Aorta (tissue), 5 donors: ENCODE results near the gene NTNG1. TPM values are rescaled to one million over a fixed set of nuclear protein-coding genes. Genes with fewer than 3 reads are reported as not detected.
"Not testable (repeated sequence)": the region's sequence is repeated elsewhere in the genome, so short reads cannot be mapped to it uniquely, and the experiment has no call there.

Source experiments
- ATAC-seq: fragments of 200-7000 bp; cut with Tn5 transposase; one replicate; pipeline ENCODE4 v1.9.1; 2022; ENCODE audit warnings: moderate library complexity; ENCODE audit not compliant: low FRiP score
- DNase-seq, 2 donors: peaks; one replicate each; pipeline ENCODE4 v3.0.0-alpha.2; 2020
- H3K27ac ChIP-seq, 2 donors: one replicate each; pipeline ENCODE4 v1.5.1; 2013; ENCODE audit warnings: low read length in 2 of 2, mild to moderate bottlenecking in 2 of 2, moderate library complexity in 2 of 2, control low read depth in 1 of 2, inconsistent platforms in 1 of 2, low read depth in 1 of 2
- H3K27me3 ChIP-seq, 2 donors: one replicate each; pipeline ENCODE4 v1.6.1; 2013; ENCODE audit warnings: control low read depth in 1 of 2, low read length in 1 of 2, mild to moderate bottlenecking in 1 of 2, moderate library complexity in 1 of 2; ENCODE audit not compliant: insufficient read depth in 2 of 2, control insufficient read depth in 1 of 2
- H3K36me3 ChIP-seq, 2 donors: one replicate each; pipeline ENCODE4 v1.6.1; 2013; ENCODE audit warnings: control low read depth in 1 of 2, low read length in 1 of 2, mild to moderate bottlenecking in 1 of 2; ENCODE audit not compliant: insufficient read depth in 2 of 2, control insufficient read depth in 1 of 2
- H3K4me1 ChIP-seq, 2 donors: one replicate each; pipeline ENCODE4 v1.6.1; 2013; ENCODE audit warnings: low read length in 2 of 2, control low read depth in 1 of 2, mild to moderate bottlenecking in 1 of 2, moderate library complexity in 1 of 2; ENCODE audit not compliant: insufficient read depth in 2 of 2, control insufficient read depth in 1 of 2
- H3K4me3 ChIP-seq, 2 donors: one replicate each; pipeline ENCODE4 v1.5.1; 2013; ENCODE audit warnings: low read length in 2 of 2, control low read depth in 1 of 2, mild to moderate bottlenecking in 1 of 2
- H3K9me3 ChIP-seq: one replicate; pipeline ENCODE4 v1.6.1; 2013; ENCODE audit warnings: mild to moderate bottlenecking, low read length; ENCODE audit not compliant: control insufficient read depth
- WGBS, 2 donors: extraction: QIAGEN DNeasy Blood & Tissue Kit; methylation state at CpG; one replicate each; pipeline ENCODE4 v1.1.7; 2013; 5-methylcytosine and 5-hydroxymethylcytosine counted together
- intact Hi-C, 2 donors: fragments of 100-400 bp; cut with DNase I; formaldehyde crosslinking; loops; one replicate each; pipeline versions ENCODE4 v1.14.2 to v1.15.0; 2022
- long read RNA-seq, 2 donors: library from polyadenylated mRNA; unstranded; transcript quantifications; one replicate each; pipeline ENCODE4 v2.0.0, GENCODE V29; 2020 to 2021
- polyA plus RNA-seq, 2 donors: library from polyadenylated mRNA; stranded (reverse); fragments of 200-250 nt; gene quantifications; one replicate each; pipeline ENCODE4 v1.2.3, GENCODE V29; 2013
- total RNA-seq, 2 donors: library from RNA; stranded (reverse); fragmentation: NEBNext Ultra II Directional; extraction: Animal tissue kit (Norgen Biotek cat#: 25700); gene quantifications; one replicate each; pipeline ENCODE4 v1.2.1, GENCODE V29; 2021
- donor health status: healthy with polysubstance abuse.
- donor health status: Bipolar disorder and iron deficiency.
- donor health status: DM: no; HTN: no; CAD: no.
- donor health status: DM: no; HTN: no; CAD: no.
- donor health status: DM: yes; HTN: yes; CAD: no.

NTNG1 gene
- total RNA-seq (1 to 10 TPM; 1.0 to 1.8 TPM), polyA plus RNA-seq (not detected)
- long read RNA-seq, donor 1, partial matches to known transcripts, result 0 of 1 reads
- long read RNA-seq, donor 1, other reads (novel, unspliced or antisense), result 1 of 1 reads
- long read RNA-seq, donor 2, result 0 reads

DNA sequence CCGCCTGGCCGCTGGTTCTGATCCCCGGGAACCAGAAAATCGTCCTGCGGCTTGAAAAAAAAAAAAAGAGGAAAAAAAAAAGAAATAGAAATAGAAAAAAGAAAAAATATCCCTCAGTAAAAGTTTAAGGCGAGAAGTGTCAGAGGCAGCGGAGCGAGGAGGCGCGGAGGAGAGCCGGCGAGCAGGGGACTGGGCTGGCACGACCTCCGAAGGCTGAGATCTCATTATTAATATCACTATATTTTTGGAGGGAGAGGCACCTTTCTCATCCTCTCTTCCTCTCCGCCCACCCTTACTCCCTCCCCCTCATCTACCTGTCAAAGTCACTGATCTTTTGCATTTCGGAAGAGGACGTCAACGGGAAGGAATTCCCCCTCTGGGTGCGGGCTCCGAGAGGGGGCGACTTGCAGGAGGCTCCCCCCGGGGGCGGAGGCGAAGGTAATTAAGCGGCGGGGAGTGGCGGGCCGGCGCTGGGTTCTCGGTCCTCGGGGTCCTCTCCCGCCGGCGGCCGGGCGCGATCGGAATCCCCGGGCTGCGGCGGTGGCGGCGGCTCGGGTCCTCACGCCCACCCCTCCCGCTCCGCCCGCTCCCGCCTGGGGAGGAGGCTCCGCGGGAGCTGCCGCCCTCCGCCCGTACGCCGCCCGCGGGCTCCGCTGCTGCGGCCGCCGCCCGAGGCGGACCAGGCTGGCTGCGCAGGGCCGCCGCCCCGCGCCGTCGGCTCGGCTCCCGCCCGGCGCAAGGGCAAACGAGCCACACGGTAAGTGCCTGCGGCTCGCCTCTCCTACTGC lies at the start of gene NTNG1:
NTNG1 (plus strand) TSS at position 337 of the 788 bp plus-strand sequence.
- no peak within 1 kb of the TSS for H3K27ac ChIP-seq

GRCh38 chr1:107091418-107091817 lies 49.4 kb upstream of the NTNG1 start:
- no peaks in the 10 kb centered on the region for H3K36me3 ChIP-seq
- no peaks in the 10 kb centered on the region for H3K27me3 ChIP-seq
- H3K4me1 ChIP-seq, result no peaks in the 10 kb centered on the region
- no peak for DNase-seq
- H3K4me3 ChIP-seq, result no peak overlapping the region
- H3K9me3 ChIP-seq, result no peaks in the 10 kb centered on the region
- intact Hi-C loops, result no loop called here
- H3K27ac ChIP-seq, result no peak overlapping the region
- 86 to 89% methylated on average over 1 of the region's 1 CpG for WGBS, 2 donors
- no peak for ATAC-seq

More for the DNA sequence above, at the start of gene NTNG1:
- no peaks in the 10 kb centered on the region for H3K9me3 ChIP-seq
- no peaks in the 10 kb centered on the region for H3K4me1 ChIP-seq
- DNase-seq (peak in 1 of 2 donors; percentile 75), ATAC-seq (peak; percentile 42)
- WGBS, 2 donors, result 1% methylated on average over 53 to 79 of the region's 79 CpGs
- intact Hi-C loops, result no loop called here
- no peaks in the 10 kb centered on the region for H3K36me3 ChIP-seq
- H3K4me3 ChIP-seq, result peak within 1 kb of the TSS; percentile 52 to 84
- H3K27me3 ChIP-seq, result peaks cover 0 to 2% of the 10 kb centered on the region in 2 donors

DNA sequence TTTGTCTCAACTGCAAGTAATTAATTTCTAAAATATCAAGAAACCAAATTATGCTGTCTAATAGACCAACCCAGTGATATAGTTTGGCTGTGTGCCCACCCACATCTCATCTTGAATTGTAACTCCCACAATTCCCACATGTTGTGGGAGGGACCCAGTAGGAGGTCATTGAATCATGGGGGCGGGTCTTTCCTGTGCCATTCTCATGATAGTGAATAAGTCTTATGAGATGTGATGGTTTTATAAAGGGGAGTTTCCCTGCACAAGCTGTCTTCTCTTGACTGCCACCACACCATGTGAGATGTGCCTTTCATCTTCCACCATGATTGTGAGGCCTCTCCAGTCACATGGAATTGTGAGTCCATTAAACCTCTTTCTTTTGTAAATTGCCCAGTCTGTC lies 47.4 kb upstream of the NTNG1 start:
- H3K36me3 ChIP-seq, H3K4me1 ChIP-seq, H3K9me3 ChIP-seq, H3K4me3 ChIP-seq, ATAC-seq, H3K27me3 ChIP-seq, H3K27ac ChIP-seq, intact Hi-C loops, DNase-seq: not testable (repeated sequence)
- WGBS, 2 donors, result 70 to 79% methylated on average over 1 of the region's 1 CpG

DNA sequence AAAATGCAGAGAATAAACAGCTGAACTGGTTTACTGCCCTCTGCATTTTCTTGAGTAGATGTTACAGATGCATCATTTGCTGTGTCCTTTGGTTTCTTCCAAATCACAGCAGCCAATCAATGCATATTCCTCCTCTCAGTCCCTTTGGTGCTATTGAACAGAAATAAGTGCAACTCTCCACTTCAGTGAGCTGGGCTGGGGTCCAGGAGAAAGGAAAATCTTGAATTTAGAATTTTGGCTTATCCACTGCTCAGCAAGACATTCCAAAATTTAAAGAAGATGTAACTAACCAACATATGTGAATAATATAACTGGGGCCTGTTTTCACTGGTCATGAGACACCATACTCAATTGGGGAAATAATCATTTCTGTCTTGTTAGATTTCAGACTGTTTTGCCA lies 45.2 kb upstream of the NTNG1 start:
- DNase-seq (no peak), ATAC-seq (no peak)
- Histone ChIP-seq H3K27me3 (no peaks in the 10 kb centered on the region), H3K4me3 (no peak overlapping the region), H3K4me1 (no peaks in the 10 kb centered on the region), H3K9me3 (no peaks in the 10 kb centered on the region), H3K27ac (no peak overlapping the region), H3K36me3 (no peaks in the 10 kb centered on the region)
- intact Hi-C loops, result no loop called here

DNA sequence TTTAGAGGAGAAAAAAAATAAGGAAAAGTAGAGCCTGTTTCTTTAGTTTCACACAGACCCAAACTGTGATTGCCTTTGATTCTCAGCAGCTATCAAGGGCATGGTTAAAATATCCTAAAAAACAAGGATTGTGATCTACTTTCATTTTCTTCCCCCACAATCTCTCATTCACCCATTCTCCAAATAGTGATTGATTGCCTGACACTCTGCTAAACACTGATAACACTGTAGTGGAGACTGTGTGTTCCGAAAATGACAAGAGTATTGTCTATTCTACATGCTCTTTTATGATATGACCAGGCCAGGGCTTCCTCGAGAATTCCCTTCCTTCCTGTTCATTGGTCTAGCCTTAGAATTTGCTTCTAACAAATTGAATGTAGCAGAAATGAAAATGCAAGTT lies 44.1 kb upstream of the NTNG1 start:
- Histone ChIP-seq H3K4me3 (no peak overlapping the region), H3K27ac (no peak overlapping the region), H3K36me3 (no peaks in the 10 kb centered on the region), H3K27me3 (no peaks in the 10 kb centered on the region), H3K9me3 (no peaks in the 10 kb centered on the region), H3K4me1 (no peaks in the 10 kb centered on the region)
- no peak for ATAC-seq
- no peak for DNase-seq
- WGBS, 2 donors, result 51 to 60% methylated on average over 2 of the region's 2 CpGs
- intact Hi-C loops, result no loop called here

- no peak overlapping the region for H3K4me3 ChIP-seq
- H3K27ac ChIP-seq, result no peak overlapping the region
- no peaks in the 10 kb centered on the region for H3K27me3 ChIP-seq
- DNase-seq (no peak), ATAC-seq (no peak)
- H3K9me3 ChIP-seq, result no peaks in the 10 kb centered on the region
- H3K36me3 ChIP-seq, result no peaks in the 10 kb centered on the region
- WGBS, 2 donors, result 83 to 94% methylated on average over 3 of the region's 3 CpGs
- H3K4me1 ChIP-seq, result no peaks in the 10 kb centered on the region
- intact Hi-C loops, result no loop called here
Observed at GRCh38 chr1:107098961-107099360, 41.9 kb upstream of the NTNG1 start.

DNA sequence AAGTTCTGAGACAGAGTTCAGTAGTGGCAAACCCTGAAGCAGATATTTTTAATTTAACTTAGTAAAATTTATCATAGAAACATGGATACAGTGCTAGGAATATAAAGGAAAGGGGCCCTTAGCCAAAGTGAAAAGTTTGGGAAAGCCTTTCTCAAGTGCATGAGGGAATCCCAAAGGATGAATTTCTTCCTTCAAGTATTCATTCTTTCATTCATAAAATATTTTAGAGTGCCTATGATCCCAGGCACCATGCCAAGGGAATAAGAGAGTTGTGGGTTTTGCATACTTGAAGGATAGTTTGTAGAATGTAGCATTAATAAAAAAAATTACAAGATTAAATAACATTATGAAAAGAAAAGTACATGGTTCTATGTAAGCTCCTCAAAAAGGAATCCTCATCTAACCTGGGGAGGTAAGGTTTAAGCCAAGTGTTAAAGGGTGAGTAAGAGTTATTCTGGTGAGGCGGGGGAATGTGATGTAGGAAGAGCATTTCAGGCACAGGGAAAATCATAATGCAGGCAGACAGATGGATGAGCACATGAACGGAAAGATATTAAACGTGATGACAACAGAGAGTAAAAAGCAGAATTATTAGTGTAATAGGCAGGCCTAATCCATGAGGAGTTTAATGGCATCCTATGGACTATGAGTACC lies 40.4 kb upstream of the NTNG1 start:
- H3K4me3 ChIP-seq, result no peak overlapping the region
- WGBS, 2 donors, result 75 to 85% methylated on average over 3 of the region's 3 CpGs

GRCh38 chr1:107105914-107106313 lies 34.9 kb upstream of the NTNG1 start:
- H3K36me3 ChIP-seq, result no peaks in the 10 kb centered on the region
- intact Hi-C loops, result no loop called here
- H3K4me3 ChIP-seq, result no peak overlapping the region
- H3K27ac ChIP-seq, result no peak overlapping the region
- H3K9me3 ChIP-seq, result peaks cover 3% of the 10 kb centered on the region
- WGBS, 2 donors, result 85 to 87% methylated on average over 3 of the region's 3 CpGs
- H3K4me1 ChIP-seq, result no peaks in the 10 kb centered on the region
- ATAC-seq (no peak), DNase-seq (no peak)
- no peaks in the 10 kb centered on the region for H3K27me3 ChIP-seq

More for the DNA sequence above, 40.4 kb upstream of the NTNG1 start:
- DNase-seq (no peak), ATAC-seq (no peak)
- no peaks in the 10 kb centered on the region for H3K27me3 ChIP-seq
- H3K27ac ChIP-seq, result no peak overlapping the region
- H3K9me3 ChIP-seq, result no peaks in the 10 kb centered on the region
- H3K36me3 ChIP-seq, result no peaks in the 10 kb centered on the region
- intact Hi-C loops, result no loop called here
- H3K4me1 ChIP-seq, result no peaks in the 10 kb centered on the region

- 52 to 54% methylated on average over 4 of the region's 4 CpGs for WGBS, 2 donors
- no peaks in the 10 kb centered on the region for H3K36me3 ChIP-seq
- H3K4me1 ChIP-seq, result no peaks in the 10 kb centered on the region
- peaks cover 3% of the 10 kb centered on the region for H3K9me3 ChIP-seq
- no peak overlapping the region for H3K27ac ChIP-seq
- no peaks in the 10 kb centered on the region for H3K27me3 ChIP-seq
- intact Hi-C loops, result no loop called here
- no peak overlapping the region for H3K4me3 ChIP-seq
- DNase-seq (no peak), ATAC-seq (no peak)
Observed at GRCh38 chr1:107110326-107110725, 30.5 kb upstream of the NTNG1 start.
